Spinal cord (tissue), 10 donors: Measurements from ENCODE around the gene MGAT5B. TPM values are rescaled to one million over a fixed set of nuclear protein-coding genes. Genes with fewer than 3 reads are reported as not detected.

Experiments used
- DNase-seq, 6 donors: peaks; one replicate each; pipeline versions ENCODE4 v3.0.0 to v3.0.0-alpha.2; 2013 to 2015; ENCODE audit warnings: low spot score in 6 of 6, low read depth in 4 of 6
- H3K27ac ChIP-seq: one replicate; pipeline ENCODE4 v1.5.1; 2013; ENCODE audit warnings: low read depth, low read length, control low read depth
- H3K27me3 ChIP-seq: one replicate; pipeline ENCODE4 v1.6.1; 2013; ENCODE audit warnings: low read length; ENCODE audit not compliant: control insufficient read depth, insufficient read depth
- H3K36me3 ChIP-seq: one replicate; pipeline ENCODE4 v1.6.1; 2013; ENCODE audit warnings: low read length; ENCODE audit not compliant: control insufficient read depth, insufficient read depth
- H3K4me1 ChIP-seq: one replicate; pipeline ENCODE4 v1.6.1; 2013; ENCODE audit warnings: low read length; ENCODE audit not compliant: control insufficient read depth, insufficient read depth
- H3K4me3 ChIP-seq: one replicate; pipeline ENCODE4 v1.5.1; 2013; ENCODE audit warnings: low read depth, low read length, control low read depth
- H3K9me3 ChIP-seq: one replicate; pipeline ENCODE4 v1.6.1; 2013; ENCODE audit warnings: low read length; ENCODE audit not compliant: control insufficient read depth, insufficient read depth
- WGBS: methylation state at CpG from one replicate; pipeline ENCODE4 v1.1.5; 2013; ENCODE audit warnings: missing lambda C conversion rate; ENCODE audit not compliant: insufficient coverage; 5-methylcytosine and 5-hydroxymethylcytosine counted together
- polyA plus RNA-seq, 2 donors: library from polyadenylated mRNA; unstranded; fragments of 120-200 nt; gene quantifications; one replicate each; pipeline ENCODE4 v1.2.1, GENCODE V29; 2013; ENCODE audit not compliant: insufficient read length in 2 of 2
- total RNA-seq, 2 donors: library from RNA; depleted of rRNA in 1 of 2; stranded (reverse); fragments of 120-200 nt in 1 of 2; fragments of >200 nt in 1 of 2; gene quantifications; one replicate each; pipeline versions ENCODE4 v1.2.3 to v1.2.4, GENCODE V29; 2013 to 2014
- donor health status: healthy.

MGAT5B gene
- total and polyA plus RNA-seq, 4 donors, result 6.9 to 80.5 (median 41.6) TPM

GRCh38 chr17:76872874-76873221 lies 4.6 kb downstream of the MGAT5B start:
- peaks cover 44% of the 10 kb centered on the region for H3K36me3 ChIP-seq
- peaks cover 53% of the 10 kb centered on the region for H3K4me1 ChIP-seq
- 81% methylated on average over 9 of the region's 9 CpGs for WGBS
- peaks cover 7% of the 10 kb centered on the region for H3K27me3 ChIP-seq
- no peak overlapping the region for H3K27ac ChIP-seq
- DNase-seq, result no peak
- H3K4me3 ChIP-seq, result no peak overlapping the region
- H3K9me3 ChIP-seq, result no peaks in the 10 kb centered on the region

- no peak overlapping the region for H3K4me3 ChIP-seq
- no peak overlapping the region for H3K27ac ChIP-seq
- H3K27me3 ChIP-seq, result peaks cover 6% of the 10 kb centered on the region
- H3K36me3 ChIP-seq, result peaks cover 46% of the 10 kb centered on the region
- H3K4me1 ChIP-seq, result peaks cover 57% of the 10 kb centered on the region
- no peak for DNase-seq
- 71% methylated on average over 2 of the region's 4 CpGs for WGBS
- H3K9me3 ChIP-seq, result no peaks in the 10 kb centered on the region
Observed at GRCh38 chr17:76873856-76874255, 5.7 kb downstream of the MGAT5B start.

GRCh38 chr17:76877437-76877836 lies 9.2 kb downstream of the MGAT5B start:
- no peak overlapping the region for H3K27ac ChIP-seq
- H3K9me3 ChIP-seq, result no peaks in the 10 kb centered on the region
- H3K4me3 ChIP-seq, result no peak overlapping the region
- H3K27me3 ChIP-seq, result no peaks in the 10 kb centered on the region
- H3K36me3 ChIP-seq, result peaks cover 60% of the 10 kb centered on the region
- 26% methylated on average over 4 of the region's 9 CpGs for WGBS
- peaks cover 50% of the 10 kb centered on the region for H3K4me1 ChIP-seq
- no peak for DNase-seq

- Histone ChIP-seq H3K4me1 (peaks cover 43% of the 10 kb centered on the region), H3K27me3 (no peaks in the 10 kb centered on the region), H3K9me3 (no peaks in the 10 kb centered on the region), H3K36me3 (peaks cover 54% of the 10 kb centered on the region), H3K4me3 (no peak overlapping the region), H3K27ac (no peak overlapping the region)
- 96% methylated on average over 3 of the region's 6 CpGs for WGBS
- peak in 1 of 6 donors; percentile 39 for DNase-seq
Observed at GRCh38 chr17:76878568-76878967, 10.4 kb downstream of the MGAT5B start.

GRCh38 chr17:76879254-76879653 lies 11.1 kb downstream of the MGAT5B start:
- no peak for DNase-seq
- Histone ChIP-seq H3K9me3 (no peaks in the 10 kb centered on the region), H3K27ac (no peak overlapping the region), H3K4me1 (peaks cover 43% of the 10 kb centered on the region), H3K4me3 (no peak overlapping the region), H3K36me3 (peaks cover 53% of the 10 kb centered on the region), H3K27me3 (no peaks in the 10 kb centered on the region)
- WGBS, result 85% methylated on average over 13 of the region's 14 CpGs

- DNase-seq, result no peak
- Histone ChIP-seq H3K27ac (no peak overlapping the region), H3K27me3 (no peaks in the 10 kb centered on the region), H3K4me3 (no peak overlapping the region), H3K9me3 (no peaks in the 10 kb centered on the region), H3K4me1 (peaks cover 43% of the 10 kb centered on the region), H3K36me3 (peaks cover 49% of the 10 kb centered on the region)
- 51% methylated on average over 4 of the region's 10 CpGs for WGBS
Observed at GRCh38 chr17:76879691-76880090, 11.5 kb downstream of the MGAT5B start.

- H3K27ac ChIP-seq, result no peak overlapping the region
- DNase-seq, result no peak
- no peaks in the 10 kb centered on the region for H3K27me3 ChIP-seq
- peaks cover 50% of the 10 kb centered on the region for H3K36me3 ChIP-seq
- 52% methylated on average over 10 of the region's 10 CpGs for WGBS
- no peak overlapping the region for H3K4me3 ChIP-seq
- H3K9me3 ChIP-seq, result no peaks in the 10 kb centered on the region
- peaks cover 48% of the 10 kb centered on the region for H3K4me1 ChIP-seq
Observed at GRCh38 chr17:76880268-76880667, 12.1 kb downstream of the MGAT5B start.

- peak in 1 of 6 donors; percentile 92 for DNase-seq
- Histone ChIP-seq H3K27me3 (no peaks in the 10 kb centered on the region), H3K4me1 (peaks cover 52% of the 10 kb centered on the region), H3K4me3 (no peak overlapping the region), H3K36me3 (peaks cover 53% of the 10 kb centered on the region), H3K9me3 (no peaks in the 10 kb centered on the region), H3K27ac (no peak overlapping the region)
- 63% methylated on average over 8 of the region's 12 CpGs for WGBS
Observed at GRCh38 chr17:76880971-76881370, 12.8 kb downstream of the MGAT5B start.

- WGBS, result 91% methylated on average over 6 of the region's 6 CpGs
- Histone ChIP-seq H3K27me3 (no peaks in the 10 kb centered on the region), H3K9me3 (no peaks in the 10 kb centered on the region), H3K4me3 (no peak overlapping the region), H3K4me1 (peaks cover 56% of the 10 kb centered on the region), H3K36me3 (peaks cover 54% of the 10 kb centered on the region), H3K27ac (no peak overlapping the region)
- DNase-seq, result no peak
Observed at GRCh38 chr17:76881408-76881807, 13.2 kb downstream of the MGAT5B start.

- Histone ChIP-seq H3K9me3 (no peaks in the 10 kb centered on the region), H3K4me1 (peaks cover 53% of the 10 kb centered on the region), H3K36me3 (peaks cover 53% of the 10 kb centered on the region), H3K27me3 (no peaks in the 10 kb centered on the region), H3K4me3 (no peak overlapping the region), H3K27ac (no peak overlapping the region)
- 77% methylated on average over 17 of the region's 20 CpGs for WGBS
- DNase-seq, result no peak
Observed at GRCh38 chr17:76881966-76882365, 13.8 kb downstream of the MGAT5B start.
